C4-2B (cell line): ENCODE results near the gene TMEM229A.
"Not testable (repeated sequence)": the region's sequence is repeated elsewhere in the genome, so short reads cannot be mapped to it uniquely, and the experiment has no call there.

Experiments
- H3K27ac ChIP-seq: fragments of 450-650 bp; 2 replicates; pipeline ENCODE4 v1.5.1; 2017
- ZFX ChIP-seq: fragments of 450-650 bp; IDR thresholded peaks from 2 replicates; pipeline ENCODE4 v1.6.1; 2017
- TF ChIP-seq, protein P1 (sequence below): fragments of 450-650 bp; conservative IDR thresholded peaks from 2 replicates; pipeline ENCODE4 v1.5.1; 2017; ENCODE audit warnings: mild to moderate bottlenecking

TMEM229A gene

DNA sequence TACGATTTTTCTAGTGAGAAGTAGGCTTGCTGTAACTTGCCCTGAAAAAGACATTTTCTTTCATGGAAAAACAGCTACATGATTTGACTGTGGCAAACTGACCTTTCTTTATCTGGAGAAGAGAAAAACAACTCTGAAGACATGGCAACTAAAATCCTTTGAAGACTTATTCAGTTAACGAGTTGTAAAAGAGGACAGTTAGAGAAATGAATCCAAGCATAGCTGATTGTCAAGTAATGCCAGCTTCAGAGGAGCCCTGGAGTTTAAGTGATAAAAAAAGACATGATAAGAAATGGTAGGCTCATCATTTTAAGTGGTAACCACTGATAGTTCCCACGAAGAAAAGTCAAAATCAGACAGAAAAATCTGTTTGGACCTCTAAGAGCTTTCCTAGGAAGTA, 19.6 kb downstream of the TMEM229A start:
- TF ChIP-seq, protein P1, sequence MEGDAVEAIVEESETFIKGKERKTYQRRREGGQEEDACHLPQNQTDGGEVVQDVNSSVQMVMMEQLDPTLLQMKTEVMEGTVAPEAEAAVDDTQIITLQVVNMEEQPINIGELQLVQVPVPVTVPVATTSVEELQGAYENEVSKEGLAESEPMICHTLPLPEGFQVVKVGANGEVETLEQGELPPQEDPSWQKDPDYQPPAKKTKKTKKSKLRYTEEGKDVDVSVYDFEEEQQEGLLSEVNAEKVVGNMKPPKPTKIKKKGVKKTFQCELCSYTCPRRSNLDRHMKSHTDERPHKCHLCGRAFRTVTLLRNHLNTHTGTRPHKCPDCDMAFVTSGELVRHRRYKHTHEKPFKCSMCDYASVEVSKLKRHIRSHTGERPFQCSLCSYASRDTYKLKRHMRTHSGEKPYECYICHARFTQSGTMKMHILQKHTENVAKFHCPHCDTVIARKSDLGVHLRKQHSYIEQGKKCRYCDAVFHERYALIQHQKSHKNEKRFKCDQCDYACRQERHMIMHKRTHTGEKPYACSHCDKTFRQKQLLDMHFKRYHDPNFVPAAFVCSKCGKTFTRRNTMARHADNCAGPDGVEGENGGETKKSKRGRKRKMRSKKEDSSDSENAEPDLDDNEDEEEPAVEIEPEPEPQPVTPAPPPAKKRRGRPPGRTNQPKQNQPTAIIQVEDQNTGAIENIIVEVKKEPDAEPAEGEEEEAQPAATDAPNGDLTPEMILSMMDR = no peak
- no peak for TF ChIP-seq ZFX
- H3K27ac ChIP-seq = no peak overlapping the region

DNA sequence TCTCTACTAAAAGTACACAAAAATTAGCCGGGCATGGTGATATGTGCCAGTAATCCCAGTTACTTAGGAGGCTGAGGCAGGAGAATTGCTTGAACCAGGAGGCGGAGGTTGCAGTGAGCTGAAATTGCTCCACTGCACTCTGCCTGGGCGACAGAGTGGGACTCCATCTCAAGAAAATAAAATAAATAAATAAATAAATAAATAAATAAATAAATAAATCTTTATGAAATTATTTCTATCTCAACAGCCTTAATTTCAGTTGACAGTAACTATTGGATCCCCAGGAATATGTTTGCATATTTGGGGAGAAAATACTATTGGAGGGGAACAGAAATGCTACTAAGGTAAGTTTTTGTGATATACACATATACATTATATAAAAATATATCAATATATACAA, 20.0 kb downstream of the TMEM229A start:
- H3K27ac ChIP-seq = no peak overlapping the region
- TF ChIP-seq, protein P1 = no peak
- no peak for TF ChIP-seq ZFX

DNA sequence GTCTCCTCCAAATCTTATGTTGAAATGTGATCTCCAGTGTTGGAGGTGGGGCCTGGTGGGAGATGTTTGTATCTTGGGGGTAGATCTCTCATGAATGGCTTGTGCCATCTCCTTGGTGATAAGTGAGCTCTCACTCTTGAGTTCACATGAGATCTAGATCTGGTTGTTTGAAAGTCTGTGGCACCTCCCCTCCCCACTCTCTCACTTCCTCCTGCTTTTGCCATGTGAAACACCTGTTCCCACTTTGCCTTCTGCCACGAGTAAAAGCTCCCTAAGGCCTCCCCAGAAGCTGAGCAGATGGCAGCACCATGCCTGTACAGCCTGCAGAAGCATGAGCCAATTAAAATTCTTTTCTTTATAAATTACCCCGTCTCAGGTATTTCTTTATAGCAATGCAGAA, 23.5 kb downstream of the TMEM229A start:
- no peak overlapping the region for H3K27ac ChIP-seq
- TF ChIP-seq ZFX = no peak
- TF ChIP-seq, protein P1 = no peak

DNA sequence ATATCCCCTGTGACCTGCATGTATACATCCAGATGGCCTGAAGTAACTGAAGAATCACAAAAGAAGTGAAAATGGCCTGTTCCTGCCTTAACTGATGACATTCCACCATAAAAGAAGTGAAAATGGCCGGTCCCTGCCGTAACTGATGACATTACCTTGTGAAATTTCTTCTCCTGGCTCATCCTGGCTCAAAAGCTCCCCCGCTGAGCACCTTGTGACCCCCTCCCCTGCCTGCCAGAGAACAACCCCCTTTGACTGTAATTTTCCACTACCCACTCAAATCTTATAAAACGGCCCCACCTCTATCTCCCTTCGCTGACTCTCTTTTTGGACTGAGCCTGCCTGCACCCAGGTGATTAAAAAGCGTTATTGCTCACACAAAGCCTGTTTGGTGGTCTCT, 24.6 kb downstream of the TMEM229A start:
- H3K27ac ChIP-seq = not testable (repeated sequence)

DNA sequence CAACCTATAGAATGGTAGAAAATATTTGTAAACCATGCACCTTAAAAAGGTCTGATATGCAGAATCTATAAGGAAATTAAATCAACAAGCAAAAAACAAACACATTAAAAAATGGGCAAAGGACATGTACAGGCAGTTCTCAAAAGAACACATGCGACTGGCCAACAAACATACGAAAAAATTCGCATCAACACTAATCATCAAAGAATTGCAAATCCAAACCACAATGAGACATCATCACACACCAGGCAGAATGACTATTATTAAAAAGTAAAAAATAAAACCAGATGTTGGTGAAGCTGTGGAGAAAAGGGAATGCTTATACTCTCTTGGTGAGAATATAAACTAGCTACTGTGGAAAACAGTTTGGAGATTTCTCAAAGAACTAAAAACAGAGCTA, 33.2 kb downstream of the TMEM229A start:
- H3K27ac ChIP-seq = no peak overlapping the region

DNA sequence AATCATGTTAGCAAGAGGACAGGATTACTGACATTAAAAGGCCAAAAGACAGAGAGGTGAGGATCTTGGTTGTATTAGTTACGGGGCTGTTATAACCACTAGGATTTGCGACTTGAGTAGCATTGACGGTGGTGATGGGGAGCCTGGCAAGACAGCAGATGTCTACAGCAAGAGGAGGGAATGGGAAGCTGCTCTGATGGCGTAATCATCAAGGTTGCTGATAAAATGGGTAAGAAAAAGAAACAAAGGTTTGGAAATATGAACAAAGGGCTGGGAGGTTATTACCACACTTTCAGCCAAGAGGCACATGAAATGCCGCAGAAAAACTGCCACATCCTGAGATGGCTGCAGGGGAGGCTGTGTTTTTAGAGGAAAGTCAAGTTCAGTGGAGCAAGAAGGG, 33.9 kb downstream of the TMEM229A start:
- no peak for TF ChIP-seq ZFX
- TF ChIP-seq, protein P1 = no peak
- H3K27ac ChIP-seq = no peak overlapping the region

More for the DNA sequence above, 33.2 kb downstream of the TMEM229A start:
- TF ChIP-seq, protein P1 = no peak
- no peak for TF ChIP-seq ZFX

DNA sequence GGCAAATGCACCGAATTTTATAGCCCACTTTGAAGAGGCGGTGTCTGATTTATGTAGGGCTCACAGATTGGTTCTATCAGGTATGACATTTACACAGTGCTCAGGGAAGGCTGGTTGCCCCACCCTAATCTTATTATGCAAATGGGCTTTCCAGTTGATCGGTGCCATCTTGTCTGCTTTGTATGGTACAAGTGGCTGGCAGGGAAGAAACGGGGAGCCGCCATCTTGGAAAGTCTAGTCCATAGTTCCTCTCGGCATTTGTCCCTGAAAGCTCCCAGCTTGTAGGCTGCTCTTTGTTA, 36.6 kb downstream of the TMEM229A start:
- no peak overlapping the region for H3K27ac ChIP-seq
- TF ChIP-seq, protein P1 = no peak
- no peak for TF ChIP-seq ZFX

DNA sequence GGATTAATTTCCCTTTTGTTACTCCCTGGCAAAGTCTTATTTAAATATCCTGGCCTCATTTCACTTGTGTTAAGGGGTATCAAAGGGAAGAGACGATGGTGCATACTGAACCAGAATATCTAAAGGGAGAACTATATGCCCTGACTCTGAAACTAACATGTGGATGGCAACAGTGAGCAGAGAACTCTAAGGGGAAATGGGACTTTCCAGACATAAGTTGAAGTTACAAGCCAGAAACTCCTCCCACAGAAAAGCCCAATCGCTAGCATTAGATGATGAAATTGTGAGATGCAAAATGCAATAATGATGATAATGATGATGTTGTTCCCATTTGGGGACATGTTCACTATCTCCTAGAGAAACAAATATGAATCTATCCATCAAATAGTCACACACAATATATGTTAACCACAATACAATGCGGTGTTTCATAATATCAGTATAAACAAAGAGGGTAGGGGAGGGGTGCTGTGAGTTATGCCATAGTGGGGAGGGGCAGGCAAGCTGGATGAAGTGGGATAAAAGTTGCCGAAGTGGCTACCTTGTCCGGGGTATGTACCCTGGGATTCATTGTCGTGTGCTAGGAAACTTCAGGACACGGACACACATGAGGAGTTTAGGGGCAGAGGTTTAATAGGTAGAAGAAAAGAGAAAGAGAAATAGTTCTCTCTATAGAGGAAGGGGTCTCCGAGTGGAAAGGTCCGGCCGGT, 37.1 kb downstream of the TMEM229A start:
- TF ChIP-seq, protein P1 = no peak
- no peak for TF ChIP-seq ZFX
- H3K27ac ChIP-seq = no peak overlapping the region
